WTC11 (cell line): ENCODE results near the gene PRKCE. TPM values are rescaled to one million over a fixed set of nuclear protein-coding genes. Genes with fewer than 3 reads are reported as not detected.

Experiments used
- ATAC-seq: fragments of 200-7000 bp; cut with Tn5 transposase; 2 replicates; pipeline ENCODE4 v1.10.0; 2021; ENCODE audit warnings: mild to moderate bottlenecking, moderate library complexity
- CTCF ChIA-PET: fragments of 300-600 bp; sonication (Branson Sonifier 250); formaldehyde crosslinking; loops from one replicate; lab custom pipeline; 2021; ENCODE audit warnings: antibody characterized with exemption; lab: Charles Lee
- POLR2A ChIA-PET: fragments of 350-600 bp; sonication (Branson Sonifier 250); formaldehyde crosslinking; loops from one replicate; lab custom pipeline; 2021; ENCODE audit warnings: antibody characterized with exemption; lab: Charles Lee
- DNase-seq: peaks from one replicate; pipeline ENCODE4 v3.0.0; 2021; ENCODE audit warnings: low spot score
- H3K27ac Mint-ChIP-seq: 2 replicates; pipeline ENCODE4 v1.8.0; 2021; ENCODE audit warnings: mixed read lengths
- H3K27me3 Mint-ChIP-seq: 2 replicates; pipeline ENCODE4 v1.8.0; 2021; ENCODE audit warnings: low read depth, mild to moderate bottlenecking, moderate library complexity, mixed read lengths
- H3K36me3 Mint-ChIP-seq: 2 replicates; pipeline ENCODE4 v1.8.0; 2021; ENCODE audit warnings: mixed read lengths
- H3K4me1 Mint-ChIP-seq: 2 replicates; pipeline ENCODE4 v1.8.0; 2022; ENCODE audit warnings: mixed read lengths
- H3K4me3 Mint-ChIP-seq: 2 replicates; pipeline ENCODE4 v1.8.0; 2021; ENCODE audit warnings: mild to moderate bottlenecking, moderate library complexity, mixed read lengths
- H3K9me3 Mint-ChIP-seq: 2 replicates; pipeline ENCODE4 v1.8.0; 2021; ENCODE audit warnings: mixed read lengths
- ATF3 ChIP-seq: sonication (generic); formaldehyde crosslinking; conservative IDR thresholded peaks from 2 replicates; pipeline ENCODE4 v1.8.1; 2022; ENCODE audit warnings: mild to moderate bottlenecking, missing genetic modification reagents
- CBFB ChIP-seq: sonication (generic); formaldehyde crosslinking; IDR thresholded peaks from 2 replicates; pipeline ENCODE4 v1.8.1; 2022; ENCODE audit warnings: mild to moderate bottlenecking, low read depth, missing genetic modification reagents
- EMX1 ChIP-seq: fragments of 250-450 bp; sonication (Bioruptor Pico); IDR thresholded peaks from 2 replicates; pipeline ENCODE4 v1.8.0; 2021; ENCODE audit warnings: mild to moderate bottlenecking
- IRF1 ChIP-seq: sonication (generic); formaldehyde crosslinking; IDR thresholded peaks from 2 replicates; pipeline ENCODE4 v1.8.0; 2023; ENCODE audit warnings: missing genetic modification reagents
- JAZF1 ChIP-seq: fragments of 250-450 bp; sonication (Bioruptor Pico); IDR thresholded peaks from 2 replicates; pipeline ENCODE4 v1.9.0; 2021; ENCODE audit warnings: moderate library complexity, mild to moderate bottlenecking, inconsistent platforms
- KAT7 ChIP-seq: sonication (generic); formaldehyde crosslinking; IDR thresholded peaks from 2 replicates; pipeline ENCODE4 v1.8.1; 2023; ENCODE audit warnings: missing genetic modification reagents, mild to moderate bottlenecking, borderline replicate concordance
- MLX ChIP-seq: sonication (generic); formaldehyde crosslinking; IDR thresholded peaks from 2 replicates; pipeline ENCODE4 v1.8.1; 2023; ENCODE audit warnings: mild to moderate bottlenecking, missing genetic modification reagents, moderate library complexity
- MYBL2 ChIP-seq: sonication (generic); formaldehyde crosslinking; IDR thresholded peaks from 2 replicates; pipeline ENCODE4 v1.8.1; 2023; ENCODE audit warnings: mild to moderate bottlenecking, moderate library complexity, missing genetic modification reagents
- NR1H2 ChIP-seq: sonication (generic); formaldehyde crosslinking; IDR thresholded peaks from 2 replicates; pipeline ENCODE4 v1.9.0; 2021; ENCODE audit warnings: mild to moderate bottlenecking, moderate library complexity, missing genetic modification reagents
- NR2C2 ChIP-seq: sonication (generic); formaldehyde crosslinking; IDR thresholded peaks from 2 replicates; pipeline ENCODE4 v1.8.0; 2022; ENCODE audit warnings: mild to moderate bottlenecking, missing genetic modification reagents
- PRRX2 ChIP-seq: fragments of 250-450 bp; sonication (Bioruptor Pico); IDR thresholded peaks from 2 replicates; pipeline ENCODE4 v1.8.0; 2021; ENCODE audit warnings: mild to moderate bottlenecking
- STAT6 ChIP-seq: sonication (generic); formaldehyde crosslinking; conservative IDR thresholded peaks from 2 replicates; pipeline ENCODE4 v1.8.1; 2023; ENCODE audit warnings: mild to moderate bottlenecking, low read depth, missing genetic modification reagents, moderate library complexity
- TEAD4 ChIP-seq: sonication (generic); formaldehyde crosslinking; IDR thresholded peaks from 2 replicates; pipeline ENCODE4 v1.8.0; 2022; ENCODE audit warnings: mild to moderate bottlenecking, missing genetic modification reagents
- ZBTB43 ChIP-seq: sonication (generic); formaldehyde crosslinking; IDR thresholded peaks from 2 replicates; pipeline ENCODE4 v1.8.1; 2023; ENCODE audit warnings: mild to moderate bottlenecking, missing genetic modification reagents
- ZNF232 ChIP-seq: sonication (generic); formaldehyde crosslinking; IDR thresholded peaks from 2 replicates; pipeline ENCODE4 v1.8.0; 2022; ENCODE audit warnings: mild to moderate bottlenecking, missing genetic modification reagents
- ZNF263 ChIP-seq: sonication (generic); formaldehyde crosslinking; IDR thresholded peaks from 2 replicates; pipeline ENCODE4 v1.8.1; 2022; ENCODE audit warnings: low read depth, mild to moderate bottlenecking, moderate library complexity, missing genetic modification reagents
- ZNF396 ChIP-seq: fragments of 250-450 bp; sonication (Bioruptor Pico); IDR thresholded peaks from 2 replicates; pipeline ENCODE4 v1.8.0; 2021; ENCODE audit warnings: mild to moderate bottlenecking, moderate library complexity, borderline replicate concordance
- ZNF425 ChIP-seq: fragments of 250-450 bp; sonication (Bioruptor Pico); conservative IDR thresholded peaks from 2 replicates; pipeline ENCODE4 v1.9.0; 2021; ENCODE audit warnings: mild to moderate bottlenecking
- ZNF512 ChIP-seq: sonication (generic); formaldehyde crosslinking; IDR thresholded peaks from 2 replicates; pipeline ENCODE4 v1.8.1; 2022; ENCODE audit warnings: missing genetic modification reagents, borderline replicate concordance
- ZNF671 ChIP-seq: fragments of 250-450 bp; sonication (Bioruptor Pico); IDR thresholded peaks from 2 replicates; pipeline ENCODE4 v1.8.0; 2021; ENCODE audit warnings: mild to moderate bottlenecking
- total RNA-seq: library from RNA; stranded (reverse); gene quantifications from 3 replicates; pipeline ENCODE4 v1.2.3, GENCODE V29; 2021

Gene PRKCE
- total RNA-seq, 1 experiment from 2014 or later: 5.8 TPM

- Mint-ChIP-seq H3K4me1 (peaks cover 7% of the 10 kb centered on the region; the same call in 1 of the 2 replicates), H3K9me3 (0 out of 2 replicates have a peak, but pooled peaks cover 4% of the 10 kb centered on the region), H3K27me3 (no peaks in the 10 kb centered on the region), H3K36me3 (no peaks in the 10 kb centered on the region), H3K4me3 (no peak overlapping the region), H3K27ac (no peak overlapping the region)
- no peak for ATAC-seq
- DNase-seq: no peak
- no peak for TF ChIP-seq ZNF263 (CRISPR knock-in tag)
- TF ChIP-seq TEAD4: no peak
- TF ChIP-seq ZNF396 (CRISPR knock-in tag): no peak
- no peak for TF ChIP-seq PRRX2
- TF ChIP-seq NR1H2 (CRISPR knock-in tag): no peak
- TF ChIP-seq STAT6 (CRISPR knock-in tag): no peak
- no peak for TF ChIP-seq ZNF512 (CRISPR knock-in tag)
- TF ChIP-seq JAZF1 (CRISPR knock-in tag): no peak
- no peak for TF ChIP-seq MYBL2 (CRISPR knock-in tag)
- no peak for TF ChIP-seq ZNF425
- TF ChIP-seq ATF3: no peak
- TF ChIP-seq ZNF671: no peak
- TF ChIP-seq KAT7 (CRISPR knock-in tag): no peak
- TF ChIP-seq MLX (CRISPR knock-in tag): no peak
- TF ChIP-seq ZBTB43 (CRISPR knock-in tag): no peak
- no peak for TF ChIP-seq ZNF232
- TF ChIP-seq EMX1: no peak
- no peak for TF ChIP-seq IRF1 (CRISPR knock-in tag)
- TF ChIP-seq CBFB (CRISPR knock-in tag): no peak
- TF ChIP-seq NR2C2 (CRISPR knock-in tag): no peak
- POLR2A ChIA-PET: no interaction called here
- CTCF ChIA-PET: interaction anchor here (1.7 kb wide), 1 partner anchor 10 kb away, joined by 6 read pairs; no protein-coding TSS in a partner anchor
Observed at GRCh38 chr2:46194856-46195255, 543.4 kb downstream of the PRKCE start.
